Activated CD8-positive, alpha-beta memory T cell treated with anti-CD3 and anti-CD28 coated beads for 4 hours (primary cell): Measurements from ENCODE around the gene ANO2.
"Not testable (repeated sequence)": the region's sequence is repeated elsewhere in the genome, so short reads cannot be mapped to it uniquely, and the experiment has no call there.

Experiments used
- DNase-seq, 2 donors: peaks; one replicate each; pipeline ENCODE4 v3.0.0-alpha.2; 2020; ENCODE audit warnings: low read depth in 2 of 2

Gene ANO2

GRCh38 chr12:5549011-5549410 is 396.0 kb downstream of the ANO2 start:
- DNase-seq: no peak

GRCh38 chr12:5548152-5548943 is 396.7 kb downstream of the ANO2 start:
- no peak for DNase-seq

- no peak for DNase-seq
Observed at GRCh38 chr12:5546616-5547015, 398.4 kb downstream of the ANO2 start.

- DNase-seq: no peak
Observed at GRCh38 chr12:5537771-5538170, 407.3 kb downstream of the ANO2 start.

- not testable (repeated sequence) for DNase-seq
Observed at GRCh38 chr12:5537026-5537615, 407.9 kb downstream of the ANO2 start.

- DNase-seq: no peak
Observed at GRCh38 chr12:5535541-5535940, 409.5 kb downstream of the ANO2 start.

GRCh38 chr12:5534426-5535199 is 410.4 kb downstream of the ANO2 start:
- no peak for DNase-seq

GRCh38 chr12:5533368-5533767 is 411.7 kb downstream of the ANO2 start:
- no peak for DNase-seq

- no peak for DNase-seq
Observed at GRCh38 chr12:5525783-5526367, 419.2 kb downstream of the ANO2 start.

GRCh38 chr12:5524769-5525436 is 420.2 kb downstream of the ANO2 start:
- no peak for DNase-seq

- DNase-seq: no peak
Observed at GRCh38 chr12:5524116-5524768, 420.8 kb downstream of the ANO2 start.

- no peak for DNase-seq
Observed at GRCh38 chr12:5523396-5524115, 421.5 kb downstream of the ANO2 start.

GRCh38 chr12:5522432-5523335 is 422.4 kb downstream of the ANO2 start:
- no peak for DNase-seq

- no peak for DNase-seq
Observed at GRCh38 chr12:5521456-5522325, 423.4 kb downstream of the ANO2 start.

GRCh38 chr12:5520831-5521230 is 424.2 kb downstream of the ANO2 start:
- DNase-seq: no peak

GRCh38 chr12:5520037-5520436 is 425.0 kb downstream of the ANO2 start:
- no peak for DNase-seq

- DNase-seq: no peak
Observed at GRCh38 chr12:5518584-5519365, 426.3 kb downstream of the ANO2 start.
